Gastrocnemius medialis (tissue), 4 donors: Measurements from ENCODE around the gene RASSF4. TPM values are rescaled to one million over a fixed set of nuclear protein-coding genes. Genes with fewer than 3 reads are reported as not detected.
"Not testable (repeated sequence)": the region's sequence is repeated elsewhere in the genome, so short reads cannot be mapped to it uniquely, and the experiment has no call there.

ENCODE experiments used
- ATAC-seq, 2 donors: fragments of 150-250 bp; one replicate each; pipeline ENCODE4 v1.9.1; 2016
- DNase-seq, 2 donors: peaks; one replicate each; pipeline ENCODE4 v3.0.0-alpha.2; 2019
- H3K27ac ChIP-seq, 4 donors: fragments of 200-600 bp; sonication (generic); 1 replicate in 1 of 4; 2 replicates in 3 of 4; pipeline ENCODE4 v1.5.1; 2016 to 2018; ENCODE audit warnings: mild to moderate bottlenecking in 2 of 4, moderate library complexity in 1 of 4
- H3K27me3 ChIP-seq, 3 donors: fragments of 200-600 bp; sonication (generic) in 2 of 3; 1 replicate in 1 of 3; 2 replicates in 2 of 3; pipeline versions ENCODE4 v1.5.1 to v1.6.0; 2016 to 2019; ENCODE audit warnings: mild to moderate bottlenecking in 1 of 3, moderate library complexity in 1 of 3
- H3K36me3 ChIP-seq, 2 donors: fragments of 200-600 bp; sonication (generic) in 1 of 2; one replicate each; pipeline ENCODE4 v1.5.1; 2017 to 2018
- H3K4me1 ChIP-seq, 2 donors: fragments of 200-600 bp; sonication (generic) in 1 of 2; one replicate each; pipeline ENCODE4 v1.5.1; 2016 to 2017; ENCODE audit warnings: mild to moderate bottlenecking in 2 of 2
- H3K4me3 ChIP-seq, 4 donors: fragments of 200-600 bp; sonication (generic) in 3 of 4; 1 replicate in 1 of 4; 2 replicates in 3 of 4; pipeline ENCODE4 v1.5.1; 2016 to 2019; ENCODE audit warnings: mild to moderate bottlenecking in 2 of 4
- H3K9me3 ChIP-seq, 3 donors: fragments of 200-600 bp; sonication (generic) in 2 of 3; 1 replicate in 1 of 3; 2 replicates in 2 of 3; pipeline ENCODE4 v1.5.1; 2016 to 2019
- POLR2A ChIP-seq, 2 donors: fragments of 450-650 bp; IDR thresholded peaks; one replicate each; pipeline ENCODE4 v1.6.1; 2017; ENCODE audit warnings: antibody characterized with exemption in 2 of 2, mild to moderate bottlenecking in 2 of 2, moderate library complexity in 2 of 2
- in situ Hi-C, 4 donors: fragments of 200-750 bp; cut with MboI; loops; one replicate each; pipeline versions ENCODE4 v1.15.0 to v1.8.0; 2017; ENCODE audit warnings: low sequenced_read_pairs in 4 of 4
- intact Hi-C: fragments of 100-400 bp; cut with DNase I; formaldehyde crosslinking; loops from one replicate; pipeline ENCODE4 v1.15.1; 2023; ENCODE audit warnings: low total_unique reads
- total RNA-seq, 4 donors: library from RNA; depleted of rRNA; stranded (reverse); fragments of >200 nt; gene quantifications; one replicate each; pipeline versions ENCODE4 v1.1.0 to v1.2.3, GENCODE V29; 2016
- TF ChIP-seq, protein P1 (sequence below), 5 experiments: fragments of 450-650 bp in 3 of 5; fragments of 200-600 bp in 2 of 5; sonication (generic) in 2 of 5; IDR thresholded peaks in 4 of 5; conservative IDR thresholded peaks in 1 of 5; 1 replicate in 4 of 5; 2 replicates in 1 of 5; pipeline ENCODE4 v1.5.1; 2016 to 2019; ENCODE audit warnings: antibody characterized with exemption in 5 of 5, mild to moderate bottlenecking in 3 of 5, moderate library complexity in 3 of 5

Gene RASSF4
- total RNA-seq, 4 donors from 2014 or later, result 9.4 to 39.7 (median 24.0) TPM

DNA sequence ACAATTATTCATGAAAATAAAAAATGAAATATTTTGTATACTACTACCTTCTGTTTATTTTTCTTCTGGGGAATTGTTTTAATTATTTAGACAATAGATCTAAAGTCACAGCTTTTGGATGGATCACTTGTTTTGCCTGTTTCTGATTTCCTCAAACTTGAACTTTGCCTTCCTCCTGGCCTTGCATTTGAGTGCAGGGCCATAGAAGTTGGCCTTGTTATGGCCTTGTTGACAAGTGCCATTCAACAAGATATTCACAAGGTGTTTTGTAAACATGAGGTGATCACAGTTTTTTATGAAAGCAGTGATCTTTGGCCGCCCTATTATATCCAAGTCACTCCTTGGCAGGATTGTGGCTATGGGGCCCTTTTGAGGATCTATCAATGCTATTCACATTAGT, 45.7 kb downstream of the RASSF4 start:
- peaks cover 12 to 17% of the 10 kb centered on the region in 2 donors for H3K4me1 ChIP-seq
- DNase-seq (no peak), ATAC-seq (no peak)
- no peak overlapping the region for H3K4me3 ChIP-seq
- in situ Hi-C loops, result no loop called here
- intact Hi-C loops, result loop anchor here (10.0 kb wide), 4 partner anchors 590 to 1020 kb away; partner anchors contain the start of gene ZFAND4
- TF ChIP-seq POLR2A (IDR thresholded peaks at IDR 0.05), result no peak
- TF ChIP-seq, protein P1, sequence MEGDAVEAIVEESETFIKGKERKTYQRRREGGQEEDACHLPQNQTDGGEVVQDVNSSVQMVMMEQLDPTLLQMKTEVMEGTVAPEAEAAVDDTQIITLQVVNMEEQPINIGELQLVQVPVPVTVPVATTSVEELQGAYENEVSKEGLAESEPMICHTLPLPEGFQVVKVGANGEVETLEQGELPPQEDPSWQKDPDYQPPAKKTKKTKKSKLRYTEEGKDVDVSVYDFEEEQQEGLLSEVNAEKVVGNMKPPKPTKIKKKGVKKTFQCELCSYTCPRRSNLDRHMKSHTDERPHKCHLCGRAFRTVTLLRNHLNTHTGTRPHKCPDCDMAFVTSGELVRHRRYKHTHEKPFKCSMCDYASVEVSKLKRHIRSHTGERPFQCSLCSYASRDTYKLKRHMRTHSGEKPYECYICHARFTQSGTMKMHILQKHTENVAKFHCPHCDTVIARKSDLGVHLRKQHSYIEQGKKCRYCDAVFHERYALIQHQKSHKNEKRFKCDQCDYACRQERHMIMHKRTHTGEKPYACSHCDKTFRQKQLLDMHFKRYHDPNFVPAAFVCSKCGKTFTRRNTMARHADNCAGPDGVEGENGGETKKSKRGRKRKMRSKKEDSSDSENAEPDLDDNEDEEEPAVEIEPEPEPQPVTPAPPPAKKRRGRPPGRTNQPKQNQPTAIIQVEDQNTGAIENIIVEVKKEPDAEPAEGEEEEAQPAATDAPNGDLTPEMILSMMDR (IDR thresholded peaks at IDR 0.05 in 4 of 5, conservative IDR thresholded peaks at IDR 0.05 in 1 of 5), result no peak
- no peaks in the 10 kb centered on the region for H3K27me3 ChIP-seq
- no peaks in the 10 kb centered on the region for H3K9me3 ChIP-seq
- H3K27ac ChIP-seq, result no peak overlapping the region
- H3K36me3 ChIP-seq, result peaks cover 0 to 9% of the 10 kb centered on the region in 2 donors

DNA sequence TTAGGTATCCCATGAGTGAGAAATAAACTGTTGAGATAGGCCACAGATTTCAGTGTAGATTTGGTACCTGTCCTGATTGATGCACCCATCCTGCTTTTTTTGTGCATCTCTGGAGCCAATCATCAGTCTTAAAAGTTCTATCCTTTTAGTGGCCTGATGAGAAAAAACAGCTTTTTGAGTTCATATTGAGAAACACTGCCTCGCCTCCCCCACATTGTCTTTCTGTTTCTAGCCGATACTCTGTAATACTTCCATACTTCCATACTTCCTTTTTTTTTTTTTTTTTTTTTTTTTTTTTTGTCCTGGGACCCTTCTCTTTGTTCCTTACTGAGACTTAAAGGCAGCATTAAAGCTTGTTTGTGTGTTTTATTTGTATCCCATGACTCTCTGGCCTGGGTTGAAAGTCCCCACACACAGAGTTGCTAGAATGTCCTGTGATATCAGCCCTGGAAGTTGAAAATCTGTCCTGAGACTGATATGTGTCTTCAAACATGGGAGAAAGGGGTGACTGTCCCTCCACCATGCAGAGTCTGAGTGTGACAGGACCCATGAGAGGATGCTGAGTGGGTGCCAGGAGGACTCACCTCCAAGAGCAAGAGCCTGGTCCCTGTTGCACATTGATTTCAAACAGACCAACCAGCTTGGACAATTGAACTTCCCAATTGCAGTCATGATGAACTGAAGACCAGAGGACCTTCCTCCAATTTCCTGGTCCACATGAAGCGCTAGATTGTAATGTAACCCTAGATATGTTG, 46.9 kb downstream of the RASSF4 start:
- Histone ChIP-seq H3K36me3 (peaks cover 0 to 9% of the 10 kb centered on the region in 2 donors), H3K27ac (no peak overlapping the region), H3K4me3 (no peak overlapping the region), H3K9me3 (no peaks in the 10 kb centered on the region), H3K27me3 (no peaks in the 10 kb centered on the region), H3K4me1 (peaks cover 11 to 17% of the 10 kb centered on the region in 2 donors)
- in situ Hi-C loops, result no loop called here
- DNase-seq, result no peak
- intact Hi-C loops, result loop anchor here (10.0 kb wide), 4 partner anchors 588 to 1018 kb away; partner anchors contain the start of gene ZFAND4
- no peak for ATAC-seq
- TF ChIP-seq, protein P1 (IDR thresholded peaks at IDR 0.05 in 4 of 5, conservative IDR thresholded peaks at IDR 0.05 in 1 of 5), result no peak
- TF ChIP-seq POLR2A (IDR thresholded peaks at IDR 0.05), result no peak

DNA sequence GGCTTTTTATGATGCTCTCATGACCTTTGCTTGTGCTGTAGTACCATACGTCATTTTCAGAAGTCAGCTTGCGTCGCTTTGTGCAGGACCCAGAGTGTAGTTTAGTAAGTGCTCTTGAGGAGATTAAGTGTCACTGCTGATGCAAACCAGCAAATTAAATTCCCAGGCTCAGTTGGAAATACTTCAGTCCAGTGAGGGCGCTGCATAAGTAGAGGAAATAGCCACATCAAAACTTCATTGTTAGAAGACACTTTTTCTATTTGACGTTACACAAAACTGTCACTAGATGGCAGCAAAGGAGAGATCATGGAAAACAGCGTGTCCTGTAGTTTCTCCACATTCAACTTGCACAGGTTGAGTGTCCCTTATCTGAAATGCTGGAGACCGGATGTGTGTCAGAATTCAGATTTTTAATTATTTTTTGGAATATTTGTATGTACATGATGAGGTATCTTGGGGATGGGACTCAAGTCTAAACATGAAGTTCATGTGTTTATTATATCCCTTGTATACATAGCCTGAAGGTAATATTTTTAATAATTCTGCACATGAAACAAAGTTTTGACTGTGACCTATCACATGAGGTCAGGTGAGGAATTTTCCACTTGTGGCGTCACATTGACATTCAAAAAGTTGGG, 49.0 kb downstream of the RASSF4 start:
- no peaks in the 10 kb centered on the region for H3K27me3 ChIP-seq
- no peak overlapping the region for H3K4me3 ChIP-seq
- ATAC-seq (peak; percentile 85 to 89), DNase-seq (no peak)
- TF ChIP-seq, protein P1 (IDR thresholded peaks at IDR 0.05 in 4 of 5, conservative IDR thresholded peaks at IDR 0.05 in 1 of 5), result peak; percentile 55 to 80 (median 73)
- TF ChIP-seq POLR2A (IDR thresholded peaks at IDR 0.05), result no peak
- intact Hi-C loops (loop anchor here (10.0 kb wide), 4 partner anchors 586 to 1016 kb away; partner anchors contain the start of gene ZFAND4), in situ Hi-C loops (no loop called here)
- peaks cover 0 to 5% of the 10 kb centered on the region in 2 donors for H3K4me1 ChIP-seq
- no peaks in the 10 kb centered on the region for H3K9me3 ChIP-seq
- no peak overlapping the region for H3K27ac ChIP-seq
- H3K36me3 ChIP-seq, result peaks cover 0 to 4% of the 10 kb centered on the region in 2 donors

DNA sequence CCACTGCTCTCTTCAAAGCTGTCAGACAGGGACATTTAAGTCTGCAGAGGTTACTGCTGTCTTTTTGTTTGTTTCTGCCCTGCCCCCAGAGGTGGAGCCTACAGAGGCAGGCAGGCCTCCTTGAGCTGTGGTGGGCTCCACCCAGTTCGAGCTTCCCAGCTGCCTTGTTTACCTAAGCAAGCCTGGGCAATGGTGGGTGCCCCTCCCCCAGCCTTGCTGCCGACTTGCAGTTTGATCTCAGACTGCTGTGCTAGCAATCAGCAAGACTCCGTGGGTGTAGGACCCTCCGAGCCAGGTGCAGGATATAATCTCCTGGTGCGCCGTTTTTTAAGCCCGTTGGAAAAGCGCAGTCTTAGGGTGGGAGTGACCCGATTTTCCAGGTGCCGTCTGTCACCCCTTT, 55.0 kb downstream of the RASSF4 start:
- intact Hi-C loops, ATAC-seq, H3K27ac ChIP-seq, in situ Hi-C loops, H3K4me3 ChIP-seq, DNase-seq, H3K27me3 ChIP-seq, H3K9me3 ChIP-seq, H3K36me3 ChIP-seq, H3K4me1 ChIP-seq: not testable (repeated sequence)

DNA sequence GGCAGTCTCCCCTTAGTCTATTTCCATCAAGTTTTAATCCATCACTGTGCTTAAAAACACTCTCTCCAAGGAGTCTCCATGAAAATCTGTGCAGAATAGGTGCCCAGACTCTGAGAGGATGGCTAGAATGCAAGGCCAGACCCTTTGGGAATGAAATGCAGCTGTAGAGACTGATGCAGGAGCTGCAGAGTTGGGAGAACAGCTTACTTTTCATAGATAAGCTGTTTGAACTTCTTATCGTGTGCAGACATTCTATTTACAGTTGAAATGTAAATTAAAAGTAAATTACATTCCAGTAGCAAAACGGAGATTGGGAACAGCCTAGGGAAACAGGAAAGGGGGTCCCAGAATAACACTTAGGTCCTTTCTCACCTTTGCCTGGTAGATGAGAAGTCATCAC, 56.0 kb downstream of the RASSF4 start:
- no peaks in the 10 kb centered on the region for H3K4me1 ChIP-seq
- no peak for ATAC-seq
- H3K27me3 ChIP-seq, result no peaks in the 10 kb centered on the region
- intact Hi-C loops, result no loop called here
- H3K9me3 ChIP-seq, result no peaks in the 10 kb centered on the region
- in situ Hi-C loops, result no loop called here
- TF ChIP-seq, protein P1 (IDR thresholded peaks at IDR 0.05 in 4 of 5, conservative IDR thresholded peaks at IDR 0.05 in 1 of 5), result no peak
- no peak for TF ChIP-seq POLR2A (IDR thresholded peaks at IDR 0.05)
- DNase-seq, result no peak
- no peak overlapping the region for H3K4me3 ChIP-seq
- H3K36me3 ChIP-seq, result no peaks in the 10 kb centered on the region
- no peak overlapping the region for H3K27ac ChIP-seq
